GM10248 (cell line): ENCODE measurements around the gene AMN.

Experiments used
- CTCF ChIA-PET: fragments of 300-600 bp; sonication (Branson Sonifier 250); formaldehyde crosslinking; extraction: SDS; loops from one replicate; lab custom pipeline; 2021; ENCODE audit warnings: antibody characterized with exemption; lab: Yijun Ruan, JAX
- POLR2A ChIA-PET: fragments of 350-650 bp; sonication (Branson Sonifier 250); formaldehyde crosslinking; extraction: SDS; loops from one replicate; lab custom pipeline; 2020; ENCODE audit warnings: antibody characterized with exemption; lab: Yijun Ruan, JAX
- DNase-seq: peaks from one replicate; pipeline ENCODE4 v3.0.0; 2012; ENCODE audit errors: extremely low spot score
- TF ChIP-seq, protein P1 (sequence below): IDR thresholded peaks from 2 replicates; pipeline ENCODE4 v1.5.1; 2012; ENCODE audit warnings: mild to moderate bottlenecking, low read depth; ENCODE audit errors: extremely low read depth, missing control alignments, control extremely low read depth

Gene AMN

DNA sequence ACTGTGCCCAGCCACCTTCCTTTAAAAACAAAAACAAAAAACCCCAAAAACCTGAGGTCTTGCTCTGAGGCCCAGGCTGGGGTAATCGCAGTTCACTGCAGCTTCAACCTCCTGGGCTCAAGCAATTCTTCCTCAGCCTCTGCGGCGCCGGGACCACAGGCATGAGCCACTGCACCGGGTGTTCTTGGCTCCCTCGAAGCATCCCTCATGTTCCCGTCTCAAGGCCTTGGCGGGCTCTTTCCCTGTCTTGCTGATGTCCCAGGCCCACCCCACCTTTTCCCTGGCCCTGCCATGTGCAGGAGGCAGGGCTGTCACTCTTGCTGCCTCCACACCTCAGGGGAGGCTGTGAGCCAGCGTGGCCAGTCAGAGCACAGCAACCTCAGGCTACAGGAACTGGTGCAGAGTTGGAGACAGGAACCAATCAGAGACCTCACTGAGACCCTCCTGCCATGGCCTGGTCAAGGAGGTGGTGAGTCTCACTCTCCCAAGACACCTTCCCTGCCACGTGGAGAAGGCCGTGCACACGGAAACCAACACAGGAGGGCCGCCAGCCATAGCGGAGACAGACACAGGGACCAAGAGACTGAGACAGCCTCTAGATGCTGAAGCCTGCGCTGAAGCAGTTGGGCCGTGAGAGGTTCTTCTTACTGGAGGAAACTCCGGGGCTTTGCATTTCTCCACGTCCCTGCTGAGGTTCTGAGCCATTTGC lies 6.0 kb upstream of the AMN start:
- TF ChIP-seq, protein P1, sequence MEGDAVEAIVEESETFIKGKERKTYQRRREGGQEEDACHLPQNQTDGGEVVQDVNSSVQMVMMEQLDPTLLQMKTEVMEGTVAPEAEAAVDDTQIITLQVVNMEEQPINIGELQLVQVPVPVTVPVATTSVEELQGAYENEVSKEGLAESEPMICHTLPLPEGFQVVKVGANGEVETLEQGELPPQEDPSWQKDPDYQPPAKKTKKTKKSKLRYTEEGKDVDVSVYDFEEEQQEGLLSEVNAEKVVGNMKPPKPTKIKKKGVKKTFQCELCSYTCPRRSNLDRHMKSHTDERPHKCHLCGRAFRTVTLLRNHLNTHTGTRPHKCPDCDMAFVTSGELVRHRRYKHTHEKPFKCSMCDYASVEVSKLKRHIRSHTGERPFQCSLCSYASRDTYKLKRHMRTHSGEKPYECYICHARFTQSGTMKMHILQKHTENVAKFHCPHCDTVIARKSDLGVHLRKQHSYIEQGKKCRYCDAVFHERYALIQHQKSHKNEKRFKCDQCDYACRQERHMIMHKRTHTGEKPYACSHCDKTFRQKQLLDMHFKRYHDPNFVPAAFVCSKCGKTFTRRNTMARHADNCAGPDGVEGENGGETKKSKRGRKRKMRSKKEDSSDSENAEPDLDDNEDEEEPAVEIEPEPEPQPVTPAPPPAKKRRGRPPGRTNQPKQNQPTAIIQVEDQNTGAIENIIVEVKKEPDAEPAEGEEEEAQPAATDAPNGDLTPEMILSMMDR, result no peak
- POLR2A ChIA-PET, result interaction anchor here (0.5 to 0.6 kb wide), 2 partner anchors 25 to 38 kb away, joined by 3 to 6 read pairs; no protein-coding TSS in a partner anchor
- CTCF ChIA-PET, result interaction anchor here (1.8 to 2.9 kb wide), 3 partner anchors 15 to 222 kb away, joined by 5 to 27 read pairs (median 15); no protein-coding TSS in a partner anchor
- no peak for DNase-seq

DNA sequence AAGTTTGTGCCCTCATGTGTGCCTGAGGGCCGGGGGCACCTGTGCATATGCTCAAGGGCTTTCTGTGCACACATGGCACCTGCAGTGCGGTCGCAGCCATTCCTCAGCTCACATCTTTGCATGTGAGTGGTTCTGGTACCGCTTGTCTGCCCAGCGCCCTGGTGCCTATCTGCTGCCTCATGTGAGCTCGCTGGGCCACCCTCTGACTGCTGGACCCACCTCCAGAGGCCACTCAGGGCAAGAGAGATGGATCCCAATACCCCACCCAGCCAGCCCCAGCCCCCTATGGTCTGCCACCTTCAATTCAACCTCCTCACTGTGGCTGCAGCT lies 5.4 kb upstream of the AMN start:
- CTCF ChIA-PET, result interaction anchor here (1.3 to 2.9 kb wide), 3 partner anchors 15 to 392 kb away, joined by 4 to 27 read pairs (median 5); no protein-coding TSS in a partner anchor

DNA sequence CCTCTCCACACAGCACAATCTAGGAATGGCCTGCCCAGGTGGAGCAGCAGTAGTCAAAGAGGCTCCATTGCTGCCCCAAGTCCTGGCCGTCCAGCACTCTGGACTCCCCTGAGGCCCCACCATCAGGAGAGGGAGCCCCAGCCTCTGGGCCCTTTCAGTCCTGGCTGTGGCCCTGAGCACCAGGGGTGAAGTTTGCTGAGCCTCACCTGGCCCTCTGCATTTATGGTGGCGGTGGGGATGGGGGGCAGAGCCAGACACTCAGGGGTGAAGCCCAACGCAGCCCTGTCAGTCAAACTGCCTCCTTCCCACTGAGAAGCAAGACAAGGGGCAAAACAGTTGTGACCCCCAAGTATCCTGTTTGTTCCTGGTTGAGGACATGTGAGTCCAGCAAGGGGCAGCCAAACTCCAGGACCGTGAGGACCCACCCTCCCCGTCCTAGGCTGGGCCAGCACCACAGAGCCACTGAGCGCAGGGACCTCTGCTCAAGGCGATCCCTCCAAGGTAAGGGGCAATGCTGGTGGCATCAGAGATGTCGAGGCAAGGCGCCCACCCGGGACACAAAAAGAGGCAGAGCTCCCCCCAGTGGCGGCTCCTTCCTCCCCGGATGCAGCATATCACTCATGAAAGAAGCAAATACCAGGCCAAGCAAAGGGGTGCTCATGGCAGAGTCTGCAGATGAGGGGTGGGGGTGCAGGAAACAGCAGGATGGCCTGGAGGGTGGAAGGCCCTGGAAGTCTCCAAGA lies 4.8 kb upstream of the AMN start:
- ChIA-PET CTCF (interaction anchor here (0.9 to 2.9 kb wide), 9 partner anchors 11 to 393 kb away, joined by 3 to 27 read pairs (median 4); no protein-coding TSS in a partner anchor), POLR2A (interaction anchor here (0.6 kb wide), 1 partner anchor 393 kb away, joined by 3 read pairs; no protein-coding TSS in a partner anchor)
- TF ChIP-seq, protein P1, result peak; percentile 71
- DNase-seq, result peak; percentile 84

More for the DNA sequence above, 5.4 kb upstream of the AMN start:
- no peak for DNase-seq
- TF ChIP-seq, protein P1, result no peak
- POLR2A ChIA-PET, result no interaction called here

DNA sequence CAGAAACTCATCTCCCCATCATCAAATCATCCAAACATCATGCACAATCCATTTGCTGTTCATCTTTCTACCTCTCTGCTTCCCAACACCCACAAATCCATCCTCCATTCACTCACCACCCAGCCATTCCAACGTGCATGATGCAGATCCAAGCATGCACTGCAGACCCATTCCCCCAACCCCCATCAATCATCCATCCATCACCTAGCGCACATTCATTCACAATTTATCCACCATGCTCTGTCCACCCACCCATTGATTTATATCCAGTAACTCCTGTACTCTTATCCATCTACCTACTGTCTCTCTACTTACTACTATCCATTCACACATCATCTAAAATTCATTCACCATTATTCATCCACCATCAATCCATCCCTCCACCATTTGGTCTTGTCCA lies 4.0 kb upstream of the AMN start:
- TF ChIP-seq, protein P1, result no peak
- CTCF ChIA-PET, result interaction anchor here (0.9 to 2.9 kb wide), 8 partner anchors 10 to 224 kb away, joined by 3 to 27 read pairs (median 4); no protein-coding TSS in a partner anchor
- POLR2A ChIA-PET, result no interaction called here
- DNase-seq, result no peak

DNA sequence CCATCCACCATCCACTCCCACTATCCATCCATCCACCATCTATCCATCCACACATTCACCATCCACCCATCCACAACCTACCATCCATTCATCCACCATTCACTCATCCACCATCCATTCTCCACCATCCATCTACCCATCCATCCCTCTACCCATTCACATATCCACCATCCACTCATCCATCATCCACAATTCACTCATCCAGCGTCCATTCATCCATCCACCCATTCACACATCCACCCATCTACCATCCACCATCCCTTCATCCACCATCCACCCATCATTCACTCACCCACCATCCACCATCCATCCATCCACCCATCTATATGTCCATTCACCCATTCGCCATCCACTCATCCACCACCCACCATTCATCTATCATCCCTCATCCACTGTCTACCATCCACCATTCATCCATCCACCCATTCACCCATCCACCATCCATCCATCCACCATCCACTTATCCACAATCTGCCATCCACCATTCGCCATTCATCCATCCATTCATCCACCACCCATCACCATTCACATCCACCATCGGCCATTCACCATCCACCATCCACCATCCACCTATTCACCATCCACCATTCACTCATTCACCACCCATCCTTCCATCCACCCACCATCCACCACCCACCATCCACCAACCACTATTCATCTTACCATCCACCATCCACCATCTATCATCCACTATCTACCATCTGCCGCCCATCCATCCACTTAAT lies 2.0 kb upstream of the AMN start:
- no peak for DNase-seq
- ChIA-PET CTCF (no interaction called here), POLR2A (no interaction called here)
- TF ChIP-seq, protein P1, result no peak

DNA sequence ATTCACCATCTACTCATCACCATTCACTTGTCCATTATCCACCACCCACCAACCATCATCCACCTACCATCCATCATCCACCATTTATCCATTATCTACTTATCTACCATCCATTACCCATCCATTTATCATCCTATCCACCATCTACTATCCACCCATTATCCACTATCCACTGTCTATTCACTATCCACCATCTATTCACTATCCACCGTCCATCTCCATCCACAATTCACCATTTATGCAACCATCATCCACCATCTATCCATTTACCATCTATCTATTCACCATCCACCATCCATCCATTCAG lies 1.5 kb upstream of the AMN start:
- DNase-seq, result no peak
- TF ChIP-seq, protein P1, result no peak
- POLR2A ChIA-PET, result no interaction called here
- CTCF ChIA-PET, result no interaction called here
